Gastrocnemius medialis (tissue), 4 donors: ENCODE measurements around the gene ATG9A. TPM values are rescaled to one million over a fixed set of nuclear protein-coding genes. Genes with fewer than 3 reads are reported as not detected.
"Not testable (repeated sequence)": the region's sequence is repeated elsewhere in the genome, so short reads cannot be mapped to it uniquely, and the experiment has no call there.

Experiments used
- ATAC-seq, 2 donors: fragments of 150-250 bp; one replicate each; pipeline ENCODE4 v1.9.1; 2016
- DNase-seq, 2 donors: peaks; one replicate each; pipeline ENCODE4 v3.0.0-alpha.2; 2019
- H3K27ac ChIP-seq, 4 donors: fragments of 200-600 bp; sonication (generic); 1 replicate in 1 of 4; 2 replicates in 3 of 4; pipeline ENCODE4 v1.5.1; 2016 to 2018; ENCODE audit warnings: mild to moderate bottlenecking in 2 of 4, moderate library complexity in 1 of 4
- H3K27me3 ChIP-seq, 3 donors: fragments of 200-600 bp; sonication (generic) in 2 of 3; 1 replicate in 1 of 3; 2 replicates in 2 of 3; pipeline versions ENCODE4 v1.5.1 to v1.6.0; 2016 to 2019; ENCODE audit warnings: mild to moderate bottlenecking in 1 of 3, moderate library complexity in 1 of 3
- H3K36me3 ChIP-seq, 2 donors: fragments of 200-600 bp; sonication (generic) in 1 of 2; one replicate each; pipeline ENCODE4 v1.5.1; 2017 to 2018
- H3K4me1 ChIP-seq, 2 donors: fragments of 200-600 bp; sonication (generic) in 1 of 2; one replicate each; pipeline ENCODE4 v1.5.1; 2016 to 2017; ENCODE audit warnings: mild to moderate bottlenecking in 2 of 2
- H3K4me3 ChIP-seq, 4 donors: fragments of 200-600 bp; sonication (generic) in 3 of 4; 1 replicate in 1 of 4; 2 replicates in 3 of 4; pipeline ENCODE4 v1.5.1; 2016 to 2019; ENCODE audit warnings: mild to moderate bottlenecking in 2 of 4
- H3K9me3 ChIP-seq, 3 donors: fragments of 200-600 bp; sonication (generic) in 2 of 3; 1 replicate in 1 of 3; 2 replicates in 2 of 3; pipeline ENCODE4 v1.5.1; 2016 to 2019
- CTCF ChIP-seq, 5 experiments: fragments of 450-650 bp in 3 of 5; fragments of 200-600 bp in 2 of 5; sonication (generic) in 2 of 5; IDR thresholded peaks in 4 of 5; conservative IDR thresholded peaks in 1 of 5; 1 replicate in 4 of 5; 2 replicates in 1 of 5; pipeline ENCODE4 v1.5.1; 2016 to 2019; ENCODE audit warnings: antibody characterized with exemption in 5 of 5, mild to moderate bottlenecking in 3 of 5, moderate library complexity in 3 of 5
- POLR2A ChIP-seq, 2 donors: fragments of 450-650 bp; IDR thresholded peaks; one replicate each; pipeline ENCODE4 v1.6.1; 2017; ENCODE audit warnings: antibody characterized with exemption in 2 of 2, mild to moderate bottlenecking in 2 of 2, moderate library complexity in 2 of 2
- in situ Hi-C, 4 donors: fragments of 200-750 bp; cut with MboI; loops; one replicate each; pipeline versions ENCODE4 v1.15.0 to v1.8.0; 2017; ENCODE audit warnings: low sequenced_read_pairs in 4 of 4
- intact Hi-C: fragments of 100-400 bp; cut with DNase I; formaldehyde crosslinking; loops from one replicate; pipeline ENCODE4 v1.15.1; 2023; ENCODE audit warnings: low total_unique reads
- total RNA-seq, 4 donors: library from RNA; depleted of rRNA; stranded (reverse); fragments of >200 nt; gene quantifications; one replicate each; pipeline versions ENCODE4 v1.1.0 to v1.2.3, GENCODE V29; 2016

Gene ATG9A
- total RNA-seq, 4 donors from 2014 or later, result 111 to 208 (median 176) TPM

- Histone ChIP-seq H3K4me3 (no peak overlapping the region), H3K9me3 (no peaks in the 10 kb centered on the region), H3K36me3 (no peaks in the 10 kb centered on the region), H3K4me1 (no peaks in the 10 kb centered on the region), H3K27me3 (no peaks in the 10 kb centered on the region), H3K27ac (no peak overlapping the region)
- ATAC-seq, result no peak
- TF ChIP-seq CTCF (IDR thresholded peaks at IDR 0.05 in 4 of 5, conservative IDR thresholded peaks at IDR 0.05 in 1 of 5) (no peak), POLR2A (IDR thresholded peaks at IDR 0.05) (no peak)
- no peak for DNase-seq
- intact Hi-C loops (no loop called here), in situ Hi-C loops (no loop called here)
Observed at GRCh38 chr2:219266232-219266631, 36.8 kb upstream of the ATG9A start.

GRCh38 chr2:219261024-219261855 is 31.8 kb upstream of the ATG9A start:
- in situ Hi-C loops, result no loop called here
- TF ChIP-seq POLR2A (IDR thresholded peaks at IDR 0.05) (no peak), CTCF (IDR thresholded peaks at IDR 0.05 in 4 of 5, conservative IDR thresholded peaks at IDR 0.05 in 1 of 5) (no peak)
- no peaks in the 10 kb centered on the region for H3K4me1 ChIP-seq
- DNase-seq, result no peak
- H3K27ac ChIP-seq, result no peak overlapping the region
- intact Hi-C loops, result no loop called here
- no peaks in the 10 kb centered on the region for H3K27me3 ChIP-seq
- no peak for ATAC-seq
- H3K36me3 ChIP-seq, result no peaks in the 10 kb centered on the region
- H3K9me3 ChIP-seq, result no peaks in the 10 kb centered on the region
- no peak overlapping the region for H3K4me3 ChIP-seq

GRCh38 chr2:219258942-219259341 is 29.5 kb upstream of the ATG9A start:
- H3K27ac ChIP-seq, H3K4me1 ChIP-seq, ATAC-seq, DNase-seq, H3K9me3 ChIP-seq, intact Hi-C loops, H3K36me3 ChIP-seq, H3K4me3 ChIP-seq, H3K27me3 ChIP-seq, in situ Hi-C loops: not testable (repeated sequence)

- peak overlapping the region; percentile 68 to 88 (median 76) for H3K4me3 ChIP-seq
- intact Hi-C loops, result loop anchor here (2.0 to 5.0 kb wide), 2 partner anchors 40 to 257 kb away; no protein-coding TSS in a partner anchor
- no peaks in the 10 kb centered on the region for H3K9me3 ChIP-seq
- DNase-seq (no peak), ATAC-seq (no peak)
- peaks cover 0 to 19% of the 10 kb centered on the region in 2 donors for H3K36me3 ChIP-seq
- peaks cover 29 to 46% of the 10 kb centered on the region in 2 donors for H3K4me1 ChIP-seq
- in situ Hi-C loops, result no loop called here
- peak overlapping the region; percentile 91 to 99 (median 96) for H3K27ac ChIP-seq
- H3K27me3 ChIP-seq, result no peaks in the 10 kb centered on the region
- TF ChIP-seq CTCF (IDR thresholded peaks at IDR 0.05 in 4 of 5, conservative IDR thresholded peaks at IDR 0.05 in 1 of 5), result no peak
- peak in 1 of 2 donors; percentile 58 for TF ChIP-seq POLR2A (IDR thresholded peaks at IDR 0.05)
Observed at GRCh38 chr2:219254590-219255201, 25.3 kb upstream of the ATG9A start.
